Measurements from ENCODE around the gene RNF167. TPM values are rescaled to one million over a fixed set of nuclear protein-coding genes. Genes with fewer than 3 reads are reported as not detected.
A peak's percentile ranks its signal among the peaks of the same experiment; 100 is the strongest.

RNF167 gene
- total and polyA plus RNA-seq, 2 of the 13 experiments (the other 11 are each of a cell fraction or from before 2014, with no cell fraction given): 44.1 to 45.4 TPM

DNA sequence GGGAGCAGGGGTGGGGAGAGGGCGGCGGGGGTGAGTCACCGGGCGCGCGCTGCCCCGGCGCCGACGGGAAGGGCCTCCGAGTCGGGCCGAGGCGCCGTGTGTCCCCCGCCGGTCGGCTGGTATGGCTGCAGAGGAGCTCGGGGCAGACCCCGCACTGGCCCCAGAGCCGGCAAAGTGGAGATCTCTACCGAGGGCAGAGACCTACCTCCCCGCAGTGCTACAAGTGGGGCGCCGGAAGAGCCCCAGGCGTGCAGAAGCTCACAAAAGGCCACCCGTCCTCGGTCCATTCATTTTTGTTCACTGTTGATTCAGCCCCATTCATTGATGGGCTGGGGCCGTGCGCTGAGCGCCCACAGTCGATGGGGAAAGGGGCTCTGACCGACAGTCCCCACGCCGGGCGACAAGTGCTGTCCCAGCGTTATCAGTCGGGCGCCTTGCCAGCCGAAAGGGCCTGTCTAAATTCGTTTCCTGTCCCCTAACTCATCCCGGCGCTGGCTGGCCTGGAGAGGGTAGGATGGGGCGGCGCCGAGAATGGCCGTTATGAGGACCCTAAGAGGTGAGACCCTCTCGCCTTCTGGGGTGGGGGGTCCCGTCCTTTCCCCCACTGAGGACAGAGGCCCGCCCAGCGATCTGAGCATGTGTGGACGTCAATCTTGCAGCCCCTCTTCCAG is 10.1 kb downstream of the RNF167 start:
- Histone ChIP-seq H3K4me1 (ENCODE audit: insufficient read depth, low read length) (peaks cover 52% of the 10 kb centered on the region), H3K36me3 (replicated peaks in 1 of 2; ENCODE audit: control insufficient read depth in 1 of 2, insufficient read depth in 2 of 2, low read length in 2 of 2) (peaks cover 8 to 19% of the 10 kb centered on the region in 2 experiments), H3K27me3 (ENCODE audit: control insufficient read depth in 1 of 2, insufficient read depth in 2 of 2, low read length in 2 of 2) (no peaks in the 10 kb centered on the region; a peak in 1 of 5 replicates), H3K9ac (ENCODE audit: insufficient read depth, low read depth, low read length) (peak overlapping the region; percentile 84), H3K9me3 (ENCODE audit: low read length) (no peaks in the 10 kb centered on the region), H4K20me1 (ENCODE audit: insufficient read depth, low read length) (peaks cover 24% of the 10 kb centered on the region), H3K27ac (ENCODE audit: extremely low read length, insufficient read depth, low read length) (peak overlapping the region; percentile 99), H3K79me2 (ENCODE audit: insufficient read depth, low read length) (peaks cover 41% of the 10 kb centered on the region), H3K4me3 (replicated peaks in 1 of 3; ENCODE audit: insufficient read depth in 1 of 3, low read depth in 2 of 3, low read length in 3 of 3) (peak overlapping the region; percentile 52 to 88 (median 86)), H3K4me2 (ENCODE audit: low read depth, low read length) (peak overlapping the region; percentile 93), H2AFZ (ENCODE audit: low read length) (no peak overlapping the region)
- WGBS (ENCODE audit: low lambda C conversion rate): 0% methylated on average over 4 of the region's 52 CpGs
- FAIRE-seq (no peak), DNase-seq (ENCODE audit: low spot score) (peak; percentile 56), ATAC-seq (peak; percentile 52)
- in situ Hi-C loops (cut with HindIII; ENCODE audit: extremely low pct_ligation_motif_present, low pct_unique_long_range_greater_than_20kb) (no loop called here), intact Hi-C loops (cut with micrococcal nuclease; ENCODE audit: unreplicated experiment) (loop anchor here (1.0 to 5.0 kb wide), 2 partner anchors 17 to 43 kb away; partner anchors contain the start of gene SPAG7)
- POLR2A ChIA-PET: interaction anchor here (0.8 to 10.0 kb wide), 7 partner anchors 10 to 49 kb away, joined by 3 to 273 read pairs (median 5); partner anchors contain the start of genes RNF167, SLC25A11 and SPAG7
- TSS peak; percentile 64 for BruUV-seq (replicated peaks)
- CTCF ChIA-PET (ENCODE audit: low intra/inter-chr PET ratio, low total read pairs): no interaction called here
- TF ChIP-seq SMARCE1 (IDR thresholded peaks at IDR 0.05; ENCODE audit: borderline replicate concordance) (no peak), ZIK1 (CRISPR knock-in tag; IDR thresholded peaks at IDR 0.05; ENCODE audit: borderline replicate concordance, low read depth) (no peak), TCF7L2 (IDR thresholded peaks at IDR 0.05; ENCODE audit: low read depth, low read length) (no peak), ZNF749 (CRISPR knock-in tag; IDR thresholded peaks at IDR 0.05; ENCODE audit: borderline replicate concordance) (no peak), CHD4 (IDR thresholded peaks at IDR 0.05; ENCODE audit: borderline replicate concordance, low read length) (no peak), BATF2 (CRISPR knock-in tag; IDR thresholded peaks at IDR 0.05) (no peak), ZNF878 (CRISPR knock-in tag; IDR thresholded peaks at IDR 0.05) (no peak), SIX1 (CRISPR knock-in tag; IDR thresholded peaks at IDR 0.05; ENCODE audit: borderline replicate concordance) (no peak)
- TF ChIP-seq, protein P1, sequence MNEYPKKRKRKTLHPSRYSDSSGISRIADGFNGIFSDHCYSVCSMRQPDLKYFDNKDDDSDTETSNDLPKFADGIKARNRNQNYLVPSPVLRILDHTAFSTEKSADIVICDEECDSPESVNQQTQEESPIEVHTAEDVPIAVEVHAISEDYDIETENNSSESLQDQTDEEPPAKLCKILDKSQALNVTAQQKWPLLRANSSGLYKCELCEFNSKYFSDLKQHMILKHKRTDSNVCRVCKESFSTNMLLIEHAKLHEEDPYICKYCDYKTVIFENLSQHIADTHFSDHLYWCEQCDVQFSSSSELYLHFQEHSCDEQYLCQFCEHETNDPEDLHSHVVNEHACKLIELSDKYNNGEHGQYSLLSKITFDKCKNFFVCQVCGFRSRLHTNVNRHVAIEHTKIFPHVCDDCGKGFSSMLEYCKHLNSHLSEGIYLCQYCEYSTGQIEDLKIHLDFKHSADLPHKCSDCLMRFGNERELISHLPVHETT (CRISPR knock-in tag; conservative IDR thresholded peaks at IDR 0.05): peak; percentile 14; the same call in 1 of the 2 replicates
- TF ChIP-seq, protein P2, sequence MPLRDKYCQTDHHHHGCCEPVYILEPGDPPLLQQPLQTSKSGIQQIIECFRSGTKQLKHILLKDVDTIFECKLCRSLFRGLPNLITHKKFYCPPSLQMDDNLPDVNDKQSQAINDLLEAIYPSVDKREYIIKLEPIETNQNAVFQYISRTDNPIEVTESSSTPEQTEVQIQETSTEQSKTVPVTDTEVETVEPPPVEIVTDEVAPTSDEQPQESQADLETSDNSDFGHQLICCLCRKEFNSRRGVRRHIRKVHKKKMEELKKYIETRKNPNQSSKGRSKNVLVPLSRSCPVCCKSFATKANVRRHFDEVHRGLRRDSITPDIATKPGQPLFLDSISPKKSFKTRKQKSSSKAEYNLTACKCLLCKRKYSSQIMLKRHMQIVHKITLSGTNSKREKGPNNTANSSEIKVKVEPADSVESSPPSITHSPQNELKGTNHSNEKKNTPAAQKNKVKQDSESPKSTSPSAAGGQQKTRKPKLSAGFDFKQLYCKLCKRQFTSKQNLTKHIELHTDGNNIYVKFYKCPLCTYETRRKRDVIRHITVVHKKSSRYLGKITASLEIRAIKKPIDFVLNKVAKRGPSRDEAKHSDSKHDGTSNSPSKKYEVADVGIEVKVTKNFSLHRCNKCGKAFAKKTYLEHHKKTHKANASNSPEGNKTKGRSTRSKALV (CRISPR knock-in tag; IDR thresholded peaks at IDR 0.05): no peak
- TF ChIP-seq, protein P3, sequence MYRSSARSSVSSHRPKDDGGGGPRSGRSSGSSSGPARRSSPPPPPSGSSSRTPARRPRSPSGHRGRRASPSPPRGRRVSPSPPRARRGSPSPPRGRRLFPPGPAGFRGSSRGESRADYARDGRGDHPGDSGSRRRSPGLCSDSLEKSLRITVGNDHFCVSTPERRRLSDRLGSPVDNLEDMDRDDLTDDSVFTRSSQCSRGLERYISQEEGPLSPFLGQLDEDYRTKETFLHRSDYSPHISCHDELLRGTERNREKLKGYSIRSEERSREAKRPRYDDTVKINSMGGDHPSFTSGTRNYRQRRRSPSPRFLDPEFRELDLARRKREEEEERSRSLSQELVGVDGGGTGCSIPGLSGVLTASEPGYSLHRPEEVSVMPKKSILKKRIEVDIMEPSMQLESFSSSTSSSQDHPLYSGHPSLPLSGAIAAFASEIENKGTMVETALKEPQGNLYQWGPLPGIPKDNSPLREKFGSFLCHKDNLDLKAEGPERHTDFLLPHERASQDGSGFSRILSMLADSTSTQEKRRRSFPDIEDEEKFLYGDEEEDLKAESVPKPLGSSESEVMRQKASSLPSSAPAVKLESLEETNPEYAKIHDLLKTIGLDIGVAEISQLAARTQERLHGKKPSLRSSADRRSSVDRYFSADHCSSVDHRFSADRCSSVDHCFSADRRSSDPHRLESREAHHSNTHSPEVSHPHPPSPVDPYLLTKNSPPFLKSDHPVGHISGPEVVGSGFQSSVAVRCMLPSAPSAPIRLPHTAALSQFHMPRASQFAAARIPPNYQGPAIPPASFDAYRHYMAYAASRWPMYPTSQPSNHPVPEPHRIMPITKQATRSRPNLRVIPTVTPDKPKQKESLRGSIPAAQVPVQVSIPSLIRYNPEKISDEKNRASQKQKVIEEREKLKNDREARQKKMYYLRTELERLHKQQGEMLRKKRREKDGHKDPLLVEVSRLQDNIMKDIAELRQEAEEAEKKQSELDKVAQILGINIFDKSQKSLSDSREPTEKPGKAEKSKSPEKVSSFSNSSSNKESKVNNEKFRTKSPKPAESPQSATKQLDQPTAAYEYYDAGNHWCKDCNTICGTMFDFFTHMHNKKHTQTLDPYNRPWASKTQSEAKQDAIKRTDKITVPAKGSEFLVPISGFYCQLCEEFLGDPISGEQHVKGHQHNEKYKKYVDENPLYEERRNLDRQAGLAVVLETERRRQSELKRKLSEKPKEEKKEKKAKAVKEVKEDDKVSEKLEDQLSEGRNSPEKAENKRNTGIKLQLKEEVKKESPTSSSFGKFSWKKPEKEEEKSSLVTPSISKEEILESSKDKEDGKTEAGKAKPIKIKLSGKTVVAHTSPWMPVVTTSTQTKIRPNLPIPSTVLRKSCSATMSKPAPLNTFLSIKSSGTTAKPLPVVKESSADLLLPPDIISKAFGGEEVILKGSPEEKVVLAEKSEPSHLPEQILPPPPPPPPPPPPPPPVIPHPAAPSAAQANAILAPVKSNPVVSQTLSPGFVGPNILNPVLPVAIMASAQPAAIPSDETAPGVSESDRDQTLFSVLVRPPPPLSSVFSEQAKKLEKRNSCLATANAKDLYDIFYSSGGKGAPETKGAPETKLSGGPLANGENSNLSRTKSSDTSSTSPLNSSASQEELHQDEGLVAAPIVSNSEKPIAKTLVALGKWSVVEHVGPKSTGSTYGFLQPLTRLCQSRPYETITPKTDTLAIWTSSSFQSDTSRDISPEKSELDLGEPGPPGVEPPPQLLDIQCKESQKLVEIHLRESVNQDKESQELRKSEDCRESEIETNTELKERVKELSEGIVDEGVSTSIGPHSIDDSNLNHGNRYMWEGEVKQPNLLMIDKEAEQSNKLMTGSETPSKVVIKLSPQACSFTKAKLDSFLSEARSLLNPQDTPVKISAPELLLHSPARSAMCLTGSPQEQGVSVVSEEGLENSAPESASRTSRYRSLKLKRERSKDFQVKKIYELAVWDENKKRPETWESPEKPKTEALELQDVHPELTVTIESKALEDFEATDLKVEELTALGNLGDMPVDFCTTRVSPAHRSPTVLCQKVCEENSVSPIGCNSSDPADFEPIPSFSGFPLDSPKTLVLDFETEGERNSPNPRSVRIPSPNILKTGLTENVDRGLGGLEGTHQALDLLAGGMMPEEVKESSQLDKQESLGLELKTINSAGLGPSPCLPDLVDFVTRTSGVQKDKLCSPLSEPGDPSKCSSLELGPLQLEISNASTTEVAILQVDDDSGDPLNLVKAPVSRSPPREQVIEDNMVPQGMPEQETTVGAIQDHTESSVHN (CRISPR knock-in tag; IDR thresholded peaks at IDR 0.05): no peak

Measured in HepG2 (cell line).